Astrocyte of the hippocampus (primary cell): ENCODE results near the gene SLC22A16.

Experiments
- DNase-seq: peaks from one replicate; pipeline ENCODE4 v3.0.0; 2011; ENCODE audit warnings: low read depth, low spot score

Gene SLC22A16

GRCh38 chr6:110404607-110405006 lies 71.8 kb downstream of the SLC22A16 start:
- DNase-seq: no peak

GRCh38 chr6:110401585-110402176 lies 74.7 kb downstream of the SLC22A16 start:
- DNase-seq: no peak

DNA sequence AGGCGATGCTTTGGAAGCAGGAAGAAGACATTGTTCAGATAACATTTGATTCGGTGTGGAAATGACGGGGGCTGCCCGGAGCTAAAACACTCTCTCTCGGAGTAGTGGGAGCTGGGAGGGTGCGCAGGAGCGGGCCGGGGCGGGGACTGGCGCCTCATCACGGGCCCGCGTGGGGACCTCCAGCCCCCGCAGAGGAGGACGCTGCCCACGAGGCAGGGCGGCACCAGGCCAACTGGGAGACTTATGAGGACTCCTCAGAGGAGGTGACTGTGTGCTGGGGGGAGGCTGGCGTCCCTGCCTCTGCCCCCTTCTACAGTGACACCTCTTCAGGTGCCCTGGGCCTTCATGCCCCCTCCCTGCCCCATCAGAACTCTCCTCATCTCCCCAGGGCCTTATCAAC lies 76.2 kb downstream of the SLC22A16 start:
- no peak for DNase-seq

DNA sequence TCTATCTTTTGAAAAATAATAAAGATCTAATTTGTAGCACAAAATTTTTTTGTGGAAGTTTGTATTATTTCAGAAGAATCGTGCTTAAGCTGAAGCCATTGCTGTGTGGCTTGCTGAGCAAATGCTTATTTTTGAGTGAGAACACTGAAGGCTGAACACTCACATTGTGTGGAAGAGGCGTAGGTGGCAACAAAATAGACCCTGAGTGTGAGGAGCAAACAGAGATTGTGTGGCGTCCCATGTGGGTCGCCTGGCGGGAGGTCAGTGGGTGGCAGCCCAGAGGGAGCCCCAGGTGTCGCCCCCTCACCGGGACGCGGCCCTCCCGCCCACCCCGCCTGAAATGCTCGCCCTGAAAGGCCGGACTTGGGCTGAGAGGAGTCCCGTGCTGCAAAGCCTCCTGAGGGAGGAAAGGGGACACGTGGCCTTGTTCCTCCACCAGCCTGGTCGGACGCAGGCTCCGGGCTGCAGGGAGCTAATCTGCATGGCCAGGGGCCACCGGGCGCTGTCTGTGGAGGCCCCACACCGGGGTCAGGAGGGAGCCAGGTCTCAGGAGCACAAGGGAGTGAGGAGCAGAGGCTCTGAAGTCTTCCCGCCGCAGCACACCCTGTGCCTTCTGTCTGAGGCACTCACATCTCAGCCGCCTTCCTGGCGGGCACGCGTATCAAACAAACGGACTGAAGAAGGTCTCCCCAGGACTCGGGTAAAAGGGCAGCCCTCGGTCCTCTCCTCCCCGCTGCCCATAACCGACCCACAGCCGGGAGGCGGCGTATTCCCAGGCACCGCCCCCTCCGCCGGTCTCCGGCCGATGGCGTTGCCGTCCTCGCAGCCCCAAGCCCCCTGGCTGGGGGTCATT lies 77.0 kb downstream of the SLC22A16 start:
- DNase-seq: no peak

DNA sequence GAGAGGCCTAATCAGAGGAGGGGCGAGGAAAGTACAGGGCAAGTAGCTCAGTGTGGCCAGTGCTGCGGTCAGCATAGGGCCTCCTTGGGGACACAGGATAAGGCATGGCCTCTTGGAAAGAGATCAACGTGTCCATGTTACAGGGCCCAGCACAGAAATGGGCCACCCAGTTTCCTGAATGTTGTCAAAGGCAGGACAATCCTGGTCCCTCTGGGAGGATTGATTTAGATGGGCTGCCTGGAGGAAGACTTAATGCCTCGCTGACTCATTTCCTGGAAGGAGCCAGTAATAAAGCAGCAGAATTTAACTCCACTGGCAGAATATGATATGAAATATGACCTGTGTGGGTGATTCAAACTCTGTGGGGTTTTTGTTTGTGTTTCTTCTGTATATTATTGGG lies 77.6 kb downstream of the SLC22A16 start:
- DNase-seq: no peak

DNA sequence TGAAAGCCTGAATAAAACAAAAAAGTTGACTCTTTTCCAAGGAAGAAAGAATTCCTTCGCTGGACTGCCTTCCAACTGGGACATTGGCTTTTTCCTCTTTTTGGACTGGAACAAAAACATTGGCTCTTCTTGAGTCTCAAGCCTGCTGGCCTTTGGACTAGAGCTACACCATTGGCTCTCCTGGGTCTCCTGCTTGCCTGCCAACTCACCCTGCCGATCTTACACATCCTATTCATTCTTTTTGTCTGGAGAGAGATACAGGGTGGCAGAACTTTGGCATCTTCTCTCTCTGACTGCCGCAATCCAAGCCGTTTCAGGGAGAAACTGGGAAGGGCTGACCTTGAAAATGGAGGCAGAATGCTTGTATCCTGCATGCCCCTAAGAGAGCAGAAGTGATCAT lies 81.2 kb downstream of the SLC22A16 start:
- no peak for DNase-seq

DNA sequence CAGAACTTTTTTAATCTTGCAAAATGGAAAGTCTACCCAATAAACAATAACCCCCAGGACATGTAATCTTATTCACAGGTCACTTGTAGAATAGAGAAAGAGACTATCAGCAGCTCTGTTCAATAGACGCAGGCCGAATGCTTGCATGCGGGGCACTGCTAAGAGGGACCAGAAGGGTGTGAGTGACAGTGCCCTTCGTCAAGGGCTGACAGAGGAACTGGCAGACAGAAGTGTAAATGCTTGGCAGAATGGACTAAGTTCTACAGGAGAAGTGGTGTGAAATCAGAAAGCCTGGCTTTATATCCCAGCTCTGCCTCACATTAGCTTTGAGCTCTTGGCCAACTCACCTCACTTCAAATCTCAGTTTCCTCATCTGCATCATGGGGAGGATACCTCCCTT lies 82.0 kb downstream of the SLC22A16 start:
- DNase-seq: no peak

DNA sequence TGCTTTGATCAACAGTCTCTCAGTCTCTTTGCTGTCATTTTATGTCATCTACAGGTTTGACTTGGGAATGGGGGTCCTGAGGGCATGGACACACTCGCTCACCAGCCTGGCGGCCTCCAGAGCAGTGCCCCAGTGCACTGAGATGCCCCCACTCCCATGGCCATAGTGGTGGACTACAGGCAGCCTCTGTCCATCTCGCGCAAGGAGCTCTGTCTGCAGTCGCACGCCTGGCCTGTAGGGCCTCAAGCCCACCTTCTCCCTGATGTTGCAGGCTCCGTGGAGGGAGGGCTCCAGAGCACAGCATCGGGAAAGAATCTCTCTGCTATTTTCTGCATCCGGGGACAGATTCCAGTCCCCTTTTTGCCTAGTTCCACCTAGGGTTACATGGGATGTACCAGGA lies 83.7 kb downstream of the SLC22A16 start:
- DNase-seq: no peak

DNA sequence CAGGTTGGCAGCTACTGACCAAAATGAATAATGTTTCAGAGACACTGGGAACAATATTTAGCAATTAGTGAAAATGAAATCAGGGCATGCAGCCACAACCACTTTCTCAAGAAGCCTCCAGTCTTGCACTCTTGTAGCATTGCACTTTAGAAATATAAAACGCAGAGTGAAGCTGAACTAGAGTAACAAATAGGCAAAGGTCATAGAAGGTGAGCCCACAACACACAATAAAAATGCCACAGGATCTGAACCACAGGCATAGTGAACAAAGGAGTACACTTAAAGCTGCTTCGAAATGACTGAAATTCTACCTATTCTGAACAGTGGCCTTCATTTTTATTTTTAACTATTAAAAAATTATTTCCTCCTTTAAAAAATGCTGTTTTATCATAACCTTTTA lies 86.0 kb downstream of the SLC22A16 start:
- no peak for DNase-seq

GRCh38 chr6:110389689-110390382 lies 86.6 kb downstream of the SLC22A16 start:
- no peak for DNase-seq

DNA sequence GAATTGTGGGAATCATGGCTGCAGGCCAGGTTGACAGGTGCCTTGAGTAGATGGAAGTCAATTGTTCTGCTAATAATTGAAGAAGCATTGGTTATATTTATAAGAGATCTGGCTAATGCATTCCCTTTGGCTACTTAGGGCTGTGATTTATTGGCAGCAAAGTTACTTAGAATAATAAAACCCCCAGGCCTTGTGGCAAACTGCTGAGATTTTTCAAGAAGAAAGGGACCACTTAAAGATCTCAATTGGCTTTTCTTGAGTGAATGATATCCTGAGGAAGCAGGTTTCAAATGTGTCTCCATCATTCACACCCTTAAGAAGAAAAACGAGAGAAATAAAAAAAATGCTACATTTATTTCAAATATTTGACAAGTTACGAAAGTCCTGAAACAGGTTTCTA lies 88.4 kb downstream of the SLC22A16 start:
- DNase-seq: no peak

- no peak for DNase-seq
Observed at GRCh38 chr6:110385458-110385863, 91.0 kb downstream of the SLC22A16 start.

- no peak for DNase-seq
Observed at GRCh38 chr6:110378552-110378951, 97.9 kb downstream of the SLC22A16 start.
